OCI-M1 (cell line): Measurements from ENCODE around the gene DEFB131A.
"Not testable (repeated sequence)": the region's sequence is repeated elsewhere in the genome, so short reads cannot be mapped to it uniquely, and the experiment has no call there.

Experiments used
- DNase-seq: peaks from one replicate; lab custom pipeline; 2025; lab: John Stamatoyannopoulos, UW

Gene DEFB131A

GRCh38 chr4:9444114-9444513 is at the start of gene DEFB131A:
Gene DEFB131A (plus strand): TSS chr4:9444414. CDS start chr4:9444534, 120 bp downstream.
- not testable (repeated sequence) for DNase-seq

DNA sequence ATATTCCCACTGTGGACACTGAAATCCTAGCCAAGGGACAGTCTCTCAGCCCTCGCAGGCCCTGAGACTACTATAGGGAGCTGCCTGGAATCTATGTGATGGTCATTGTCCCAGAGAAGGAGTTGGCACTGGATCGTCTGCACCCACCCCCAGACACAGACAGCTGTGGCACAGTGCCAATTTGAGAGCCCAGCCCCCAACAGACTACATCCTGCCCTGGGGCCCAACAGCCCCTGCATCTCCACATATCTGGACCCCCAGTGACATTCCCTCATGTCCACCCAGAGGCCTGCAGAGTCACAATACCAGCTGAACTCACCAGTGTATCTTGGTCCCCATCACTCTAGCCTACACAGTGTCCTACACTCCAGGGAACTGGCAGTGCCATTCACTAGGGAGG is 38.4 kb upstream of the DEFB131A start:
- DNase-seq = not testable (repeated sequence)

GRCh38 chr4:9406491-9406890 is 37.7 kb upstream of the DEFB131A start:
- DNase-seq = not testable (repeated sequence)

GRCh38 chr4:9409793-9410192 is 34.4 kb upstream of the DEFB131A start:
- no peak for DNase-seq

GRCh38 chr4:9421884-9422455 is 22.2 kb upstream of the DEFB131A start:
- DNase-seq = not testable (repeated sequence)

DNA sequence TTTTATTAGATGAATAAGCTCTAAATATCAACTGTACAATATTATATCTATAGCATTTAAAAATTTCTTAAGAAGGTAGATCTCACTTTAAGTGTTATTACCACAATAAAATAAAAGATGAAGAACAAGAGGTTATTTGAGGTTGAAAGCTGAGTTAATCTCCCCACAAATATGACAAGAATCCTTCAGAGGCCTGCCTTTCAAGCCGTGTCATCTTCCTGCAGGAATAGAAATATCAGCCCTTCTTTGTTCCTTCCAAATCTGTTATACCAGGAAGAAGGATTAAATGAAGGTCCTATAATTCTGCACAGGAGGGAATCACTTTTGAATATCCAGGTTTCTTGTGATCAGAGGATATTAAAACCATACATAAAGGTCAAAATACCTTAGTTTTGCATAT is 18.3 kb upstream of the DEFB131A start:
- not testable (repeated sequence) for DNase-seq

GRCh38 chr4:9430061-9430460 is 14.2 kb upstream of the DEFB131A start:
- not testable (repeated sequence) for DNase-seq

DNA sequence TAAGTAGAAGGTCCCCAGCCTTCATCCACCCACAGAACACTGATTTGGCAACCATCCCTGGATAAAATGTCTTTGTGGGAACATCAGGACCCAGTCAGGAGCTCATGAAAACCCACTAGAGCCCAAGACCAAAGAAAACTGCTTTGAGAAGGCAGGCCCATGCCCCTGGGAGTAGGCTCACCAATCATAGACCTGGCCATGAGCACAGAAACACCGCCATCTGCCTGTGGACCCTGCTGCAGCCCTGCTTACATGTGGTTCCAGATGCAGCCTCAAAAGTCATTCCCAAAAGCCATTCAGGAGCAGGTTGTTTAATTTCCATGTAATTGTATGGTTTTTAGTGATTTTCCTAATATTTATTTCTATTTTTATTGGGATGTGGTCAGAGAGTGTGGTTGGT is 10.9 kb upstream of the DEFB131A start:
- not testable (repeated sequence) for DNase-seq

DNA sequence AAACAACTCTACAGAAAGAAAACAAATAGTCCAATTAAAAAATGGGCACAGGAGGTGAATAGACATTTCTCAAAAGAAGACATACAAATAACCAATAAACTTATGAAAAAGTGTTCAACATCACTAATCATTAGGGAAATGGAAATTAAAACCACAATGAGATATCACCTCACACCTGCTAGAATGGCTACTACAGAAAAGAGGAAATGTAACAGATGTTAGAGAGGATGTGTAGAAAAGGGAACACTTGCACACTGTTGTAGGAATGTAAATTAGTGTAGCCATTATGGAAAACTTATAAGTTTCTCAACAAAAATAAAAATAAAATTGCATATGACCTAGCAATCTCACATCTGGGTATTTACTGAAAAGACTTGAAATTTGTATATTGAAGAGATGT is 7.5 kb upstream of the DEFB131A start:
- DNase-seq = not testable (repeated sequence)

- not testable (repeated sequence) for DNase-seq
Measured at GRCh38 chr4:9442355-9442754, 1.9 kb upstream of the DEFB131A start.

DNA sequence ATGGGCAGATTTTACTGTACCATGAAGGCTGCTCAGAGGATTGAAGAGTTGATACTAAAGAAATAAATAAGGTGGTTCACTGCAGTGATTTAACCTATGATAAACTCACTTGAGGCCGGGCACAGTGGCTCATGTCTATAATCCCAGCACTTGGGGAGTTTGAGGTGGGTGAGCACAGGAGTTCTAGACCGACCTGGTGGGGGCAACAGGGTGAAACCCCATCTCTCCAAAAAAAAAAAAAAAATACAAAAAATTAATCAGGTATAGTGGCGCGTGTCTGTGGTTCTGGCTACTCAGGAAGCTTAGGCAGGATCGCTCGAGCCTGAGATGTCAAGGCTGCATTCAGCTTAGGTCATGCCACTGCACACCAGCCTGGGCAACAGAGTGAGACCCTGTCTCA is 467 bp downstream of the DEFB131A start:
- not testable (repeated sequence) for DNase-seq

DNA sequence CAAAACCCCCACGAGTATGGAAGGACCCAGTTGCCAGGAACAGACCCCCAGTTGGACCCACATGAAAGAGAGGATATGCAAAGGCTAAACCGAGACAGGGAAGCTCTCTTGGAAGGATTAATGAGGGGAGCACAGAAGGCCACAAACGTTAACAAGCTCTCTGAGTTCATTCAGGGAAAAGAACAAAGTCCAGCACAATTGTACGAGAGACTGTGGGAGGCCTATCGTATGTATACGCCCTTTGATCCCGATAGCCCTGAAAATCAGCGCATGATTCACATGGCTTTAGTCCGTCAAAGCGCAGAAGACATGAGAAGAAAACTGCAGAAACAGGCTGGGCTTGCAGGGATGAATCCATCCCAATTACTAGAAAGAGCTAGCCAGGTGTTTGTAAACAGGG is 8.0 kb downstream of the DEFB131A start:
- not testable (repeated sequence) for DNase-seq

GRCh38 chr4:9454284-9454683 is 10.1 kb downstream of the DEFB131A start:
- not testable (repeated sequence) for DNase-seq

GRCh38 chr4:9455046-9455445 is 10.8 kb downstream of the DEFB131A start:
- DNase-seq = not testable (repeated sequence)

GRCh38 chr4:9479466-9479865 is 35.3 kb downstream of the DEFB131A start:
- not testable (repeated sequence) for DNase-seq

- DNase-seq = not testable (repeated sequence)
Measured at GRCh38 chr4:9480066-9480465, 35.9 kb downstream of the DEFB131A start.

GRCh38 chr4:9482871-9483270 is 38.7 kb downstream of the DEFB131A start:
- not testable (repeated sequence) for DNase-seq

GRCh38 chr4:9483682-9484081 is 39.5 kb downstream of the DEFB131A start:
- DNase-seq = not testable (repeated sequence)

DNA sequence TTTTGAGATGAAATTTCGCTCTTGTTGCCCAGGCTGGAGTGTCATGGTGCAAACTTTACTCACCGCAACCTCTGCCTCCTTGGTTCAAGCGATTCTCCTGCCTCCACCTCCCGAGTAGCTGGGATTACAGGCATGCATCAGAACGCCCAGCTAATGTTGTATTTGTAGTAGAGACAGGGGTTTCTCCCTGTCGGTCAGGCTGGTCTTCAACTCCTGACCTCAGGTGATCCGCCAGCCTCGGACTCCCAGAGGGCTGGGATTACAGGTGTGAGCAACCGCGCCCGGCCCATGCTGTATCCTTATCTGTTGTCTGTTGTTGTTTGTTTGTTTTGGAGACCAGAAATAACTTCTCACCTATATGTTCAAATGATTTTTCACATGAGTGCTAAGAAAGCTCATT is 42.7 kb downstream of the DEFB131A start:
- DNase-seq = not testable (repeated sequence)

DNA sequence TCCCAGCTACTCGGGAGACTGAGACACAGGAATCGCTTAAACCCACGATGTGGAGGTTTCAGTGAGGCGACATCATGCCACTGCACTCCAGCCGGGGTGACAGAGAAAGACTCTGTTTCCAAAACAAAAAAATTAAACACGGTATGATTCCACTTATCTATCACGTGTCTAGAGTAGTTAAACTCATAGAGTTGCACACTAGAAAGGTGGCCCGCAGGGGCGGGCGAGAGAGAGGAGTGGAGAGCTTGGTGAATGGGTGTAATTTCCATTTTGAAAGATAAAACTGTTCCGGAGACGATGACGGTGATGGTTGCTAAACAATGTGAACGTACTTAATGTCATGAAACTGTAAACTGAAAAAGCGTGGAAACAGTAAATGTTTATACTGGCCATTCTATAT is 44.6 kb downstream of the DEFB131A start:
- not testable (repeated sequence) for DNase-seq

- DNase-seq = not testable (repeated sequence)
Measured at GRCh38 chr4:9490496-9490895, 46.3 kb downstream of the DEFB131A start.

- not testable (repeated sequence) for DNase-seq
Measured at GRCh38 chr4:9490986-9491385, 46.8 kb downstream of the DEFB131A start.

- DNase-seq = not testable (repeated sequence)
Measured at GRCh38 chr4:9493589-9493988, 49.4 kb downstream of the DEFB131A start.
